Esophagus squamous epithelium (tissue), 4 donors: Measurements from ENCODE around the gene CD46.

Experiments
- CTCF ChIP-seq, 6 experiments: fragments of 450-650 bp in 4 of 6; fragments of 200-600 bp in 2 of 6; sonication (generic) in 2 of 6; IDR thresholded peaks; one replicate each; pipeline ENCODE4 v1.5.1; 2016 to 2019; ENCODE audit warnings: antibody characterized with exemption in 6 of 6, mild to moderate bottlenecking in 4 of 6, moderate library complexity in 4 of 6
- POLR2A ChIP-seq, 4 donors: fragments of 450-650 bp; IDR thresholded peaks; one replicate each; pipeline ENCODE4 v1.6.1; 2017; ENCODE audit warnings: antibody characterized with exemption in 4 of 4, mild to moderate bottlenecking in 4 of 4, moderate library complexity in 3 of 4

GRCh38 chr1:207752456-207752998 is 673 bp downstream of the CD46 start:
- no peak for TF ChIP-seq CTCF (IDR thresholded peaks at IDR 0.05)
- TF ChIP-seq POLR2A (IDR thresholded peaks at IDR 0.05) = peak in 1 of 4 donors; percentile 4
